GM12878 (cell line): Measurements from ENCODE around the gene RBMY1J. TPM values are rescaled to one million over a fixed set of nuclear protein-coding genes. Genes with fewer than 3 reads are reported as not detected.

ENCODE experiments used
- ATAC-seq: fragments of 200-7000 bp; cut with Tn5 transposase; 3 replicates; pipeline ENCODE4 v1.9.1; 2020; ENCODE audit warnings: mild to moderate bottlenecking, moderate library complexity
- BruUV-seq: library from RNA; stranded (reverse); fragments of 400-500 nt; replicated peaks from 2 replicates; lab custom pipeline; 2021; lab: Mats Ljungman, UMichigan
- CTCF ChIA-PET: fragments of 300-600 bp; sonication (Branson Sonifier 250); formaldehyde crosslinking; extraction: SDS; loops from one replicate; lab custom pipeline; 2021; ENCODE audit warnings: inconsistent platforms; lab: Yijun Ruan, JAX
- POLR2A ChIA-PET: fragments of 350-600 bp; formaldehyde crosslinking; extraction: SDS; loops from one replicate; lab custom pipeline; 2021; ENCODE audit warnings: inconsistent platforms; lab: Charles Lee
- RAD21 ChIA-PET: fragments of 300-600 bp; sonication (Branson Sonifier 250); formaldehyde crosslinking; loops from one replicate; lab custom pipeline; 2023; ENCODE audit warnings: antibody characterized with exemption; ENCODE audit not compliant: unreplicated experiment; lab: Charles Lee
- SMC1A ChIA-PET: fragments of 300-600 bp; sonication (Branson Sonifier 250); formaldehyde crosslinking; loops from one replicate; lab custom pipeline; 2023; ENCODE audit not compliant: unreplicated experiment, uncharacterized antibody; lab: Charles Lee
- DNase-seq: peaks from one replicate; pipeline ENCODE4 v3.0.0-alpha.2; 2011; ENCODE audit warnings: low read depth, low spot score
- FAIRE-seq: peaks from 3 replicates; lab custom pipeline; 2011; peaks lifted over from hg19 to GRCh38; lab: Jason Lieb, UNC
- H2AFZ ChIP-seq: 2 replicates; pipeline ENCODE4 v1.6.0; 2011; ENCODE audit warnings: low read depth, low read length, control low read depth; ENCODE audit not compliant: control insufficient read depth
- H3K27ac ChIP-seq: 2 replicates; pipeline ENCODE4 v1.5.1; 2011; ENCODE audit warnings: control low read depth; ENCODE audit not compliant: control insufficient read depth, insufficient read depth
- H3K27me3 ChIP-seq, 2 experiments: replicated peaks in 1 of 2; 2 replicates each; pipeline versions ENCODE4 v1.6.0 to v1.6.1; 2011; ENCODE audit warnings: low read length in 1 of 2; ENCODE audit not compliant: control insufficient read depth in 2 of 2, insufficient read depth in 2 of 2
- H3K36me3 ChIP-seq, 2 experiments: 2 replicates each; pipeline ENCODE4 v1.5.1; 2011; ENCODE audit warnings: low read length in 1 of 2; ENCODE audit not compliant: control insufficient read depth in 2 of 2, insufficient read depth in 2 of 2
- H3K4me1 ChIP-seq: 2 replicates; pipeline ENCODE4 v1.6.1; 2011; ENCODE audit warnings: mild to moderate bottlenecking, low read length, moderate library complexity, mixed read lengths; ENCODE audit not compliant: control insufficient read depth, insufficient read depth
- H3K4me2 ChIP-seq: 2 replicates; pipeline ENCODE4 v1.6.0; 2011; ENCODE audit warnings: control low read depth; ENCODE audit not compliant: control insufficient read depth, insufficient read depth
- H3K4me3 ChIP-seq: fragments of 200-600 bp; sonication (generic); 2 replicates; pipeline ENCODE4 v1.5.1; 2016
- H3K79me2 ChIP-seq: 2 replicates; pipeline ENCODE4 v1.6.0; 2011; ENCODE audit warnings: low read length; ENCODE audit not compliant: control insufficient read depth, insufficient read depth
- H3K9ac ChIP-seq: 2 replicates; pipeline ENCODE4 v1.8.0; 2011; ENCODE audit warnings: low read length, control low read depth, mixed read lengths; ENCODE audit not compliant: control insufficient read depth, insufficient read depth
- H3K9me3 ChIP-seq: replicated peaks from 3 replicates; pipeline ENCODE4 v1.5.1; 2011; ENCODE audit warnings: mild to moderate bottlenecking, low read length; ENCODE audit not compliant: control insufficient read depth, insufficient read depth
- H4K20me1 ChIP-seq: 2 replicates; pipeline ENCODE4 v1.6.0; 2011; ENCODE audit not compliant: control insufficient read depth, insufficient read depth
- ATF7 ChIP-seq: fragments of 450-650 bp; IDR thresholded peaks from 2 replicates; pipeline ENCODE4 v1.6.1; 2016; ENCODE audit warnings: low read depth, mild to moderate bottlenecking
- CHD2 ChIP-seq: IDR thresholded peaks from 2 replicates; pipeline ENCODE4 v1.6.1; 2011; ENCODE audit warnings: low read depth, low read length, improper control_type of control experiment, borderline replicate concordance
- JUND ChIP-seq: IDR thresholded peaks from 2 replicates; pipeline ENCODE4 v1.6.1; 2012; ENCODE audit warnings: low read depth, mild to moderate bottlenecking, low read length, improper control_type of control experiment, moderate library complexity
- MXI1 ChIP-seq: fragments of 150-350 bp; IDR thresholded peaks from 2 replicates; pipeline ENCODE4 v1.6.1; 2011; ENCODE audit warnings: low read depth, mild to moderate bottlenecking, inconsistent platforms, low read length, improper control_type of control experiment
- RAD21 ChIP-seq: IDR thresholded peaks from 2 replicates; pipeline ENCODE4 v1.6.1; 2011; ENCODE audit warnings: mild to moderate bottlenecking, low read depth, low read length, moderate library complexity; ENCODE audit not compliant: insufficient read depth
- in situ Hi-C: fragments of 300-500 bp; cut with MboI; formaldehyde crosslinking; loops from 9 replicates; pipeline ENCODE4 v1.14.3; 2018; ENCODE audit warnings: mixed read lengths
- intact Hi-C: fragments of 100-400 bp; cut with micrococcal nuclease; formaldehyde crosslinking; loops from one replicate; pipeline ENCODE4 v1.14.2; 2022; ENCODE audit not compliant: unreplicated experiment
- polyA plus RNA-seq, 11 experiments: library from polyadenylated mRNA; depleted of rRNA in 4 of 11; unstranded in 6 of 11; stranded (reverse) in 5 of 11; fragments of >200 nt; fragmentation: Nextera tagmentation in 4 of 11; fragmentation: Illumina TruSeq in 1 of 11; extraction: Ambion mirVana in 4 of 11; extraction: Trizol in 1 of 11; gene quantifications; 1 replicate in 1 of 11; 2 replicates in 10 of 11; pipeline versions ENCODE4 v1.2.1 to v1.2.3, GENCODE V29; 2011 to 2016; ENCODE audit warnings: inconsistent platforms in 2 of 11, missing spikeins in 2 of 11, low read depth in 1 of 11
- total RNA-seq, 4 experiments: library from RNA; depleted of rRNA in 3 of 4; stranded (reverse); fragments of >200 nt in 3 of 4; fragmentation: Illumina TruSeq in 1 of 4; extraction: Trizol in 1 of 4; gene quantifications; 2 replicates each; pipeline versions ENCODE4 v1.2.1 to v1.2.3, GENCODE V29; 2013 to 2021
- TF ChIP-seq, protein P1 (sequence below): fragments of 450-650 bp; formaldehyde crosslinking; IDR thresholded peaks from 2 replicates; pipeline ENCODE4 v1.5.0; 2022; ENCODE audit warnings: mild to moderate bottlenecking, missing genetic modification characterization
- TF ChIP-seq, protein P2 (sequence below): fragments of 150-350 bp; IDR thresholded peaks from 2 replicates; pipeline ENCODE4 v1.6.1; 2016; ENCODE audit warnings: low read depth, low read length
- TF ChIP-seq, protein P3 (sequence below): fragments of 150-350 bp; IDR thresholded peaks from 2 replicates; pipeline ENCODE4 v1.6.1; 2014; ENCODE audit warnings: mild to moderate bottlenecking, low read depth, low read length

Gene RBMY1J
- total and polyA plus RNA-seq, 10 of the 15 experiments (the other 5 are each of a cell fraction or from before 2014, with no cell fraction given): not detected

DNA sequence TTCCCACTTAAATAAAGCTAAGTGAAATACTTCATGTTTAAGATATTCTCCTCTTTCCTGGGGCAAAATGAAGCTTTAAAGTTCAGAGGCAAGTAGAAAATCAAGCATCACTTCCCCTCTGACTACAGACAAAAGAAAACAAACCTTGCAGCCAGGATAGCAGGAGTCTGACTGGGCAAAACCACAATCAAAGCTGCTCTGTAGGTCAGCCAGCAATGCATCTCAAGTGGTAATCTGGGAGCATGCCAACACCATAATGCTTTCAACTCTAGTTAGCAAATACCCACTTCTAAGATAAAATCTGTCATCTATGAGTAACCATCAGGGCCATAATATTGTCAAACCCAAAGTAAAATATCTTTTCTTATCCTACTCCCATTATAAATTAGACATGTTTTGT is 32.6 kb upstream of the RBMY1J start:
- no peak overlapping the region for H3K4me2 ChIP-seq
- ChIA-PET RAD21 (no interaction called here), SMC1A (no interaction called here), POLR2A (no interaction called here), CTCF (no interaction called here)
- no peak overlapping the region for H2AFZ ChIP-seq
- in situ Hi-C loops: no loop called here
- H3K4me1 ChIP-seq: no peaks in the 10 kb centered on the region
- no peaks in the 10 kb centered on the region for H3K36me3 ChIP-seq
- no peak overlapping the region for H3K9ac ChIP-seq
- no peaks in the 10 kb centered on the region for H3K27me3 ChIP-seq
- ATAC-seq: no peak
- no peak for TF ChIP-seq JUND
- TF ChIP-seq RAD21: no peak
- TF ChIP-seq CHD2: no peak
- TF ChIP-seq, protein P1, sequence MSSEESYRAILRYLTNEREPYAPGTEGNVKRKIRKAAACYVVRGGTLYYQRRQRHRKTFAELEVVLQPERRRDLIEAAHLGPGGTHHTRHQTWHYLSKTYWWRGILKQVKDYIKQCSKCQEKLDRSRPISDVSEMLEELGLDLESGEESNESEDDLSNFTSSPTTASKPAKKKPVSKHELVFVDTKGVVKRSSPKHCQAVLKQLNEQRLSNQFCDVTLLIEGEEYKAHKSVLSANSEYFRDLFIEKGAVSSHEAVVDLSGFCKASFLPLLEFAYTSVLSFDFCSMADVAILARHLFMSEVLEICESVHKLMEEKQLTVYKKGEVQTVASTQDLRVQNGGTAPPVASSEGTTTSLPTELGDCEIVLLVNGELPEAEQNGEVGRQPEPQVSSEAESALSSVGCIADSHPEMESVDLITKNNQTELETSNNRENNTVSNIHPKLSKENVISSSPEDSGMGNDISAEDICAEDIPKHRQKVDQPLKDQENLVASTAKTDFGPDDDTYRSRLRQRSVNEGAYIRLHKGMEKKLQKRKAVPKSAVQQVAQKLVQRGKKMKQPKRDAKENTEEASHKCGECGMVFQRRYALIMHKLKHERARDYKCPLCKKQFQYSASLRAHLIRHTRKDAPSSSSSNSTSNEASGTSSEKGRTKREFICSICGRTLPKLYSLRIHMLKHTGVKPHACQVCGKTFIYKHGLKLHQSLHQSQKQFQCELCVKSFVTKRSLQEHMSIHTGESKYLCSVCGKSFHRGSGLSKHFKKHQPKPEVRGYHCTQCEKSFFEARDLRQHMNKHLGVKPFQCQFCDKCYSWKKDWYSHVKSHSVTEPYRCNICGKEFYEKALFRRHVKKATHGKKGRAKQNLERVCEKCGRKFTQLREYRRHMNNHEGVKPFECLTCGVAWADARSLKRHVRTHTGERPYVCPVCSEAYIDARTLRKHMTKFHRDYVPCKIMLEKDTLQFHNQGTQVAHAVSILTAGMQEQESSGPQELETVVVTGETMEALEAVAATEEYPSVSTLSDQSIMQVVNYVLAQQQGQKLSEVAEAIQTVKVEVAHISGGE (CRISPR knock-in tag): no peak
- TF ChIP-seq, protein P2, sequence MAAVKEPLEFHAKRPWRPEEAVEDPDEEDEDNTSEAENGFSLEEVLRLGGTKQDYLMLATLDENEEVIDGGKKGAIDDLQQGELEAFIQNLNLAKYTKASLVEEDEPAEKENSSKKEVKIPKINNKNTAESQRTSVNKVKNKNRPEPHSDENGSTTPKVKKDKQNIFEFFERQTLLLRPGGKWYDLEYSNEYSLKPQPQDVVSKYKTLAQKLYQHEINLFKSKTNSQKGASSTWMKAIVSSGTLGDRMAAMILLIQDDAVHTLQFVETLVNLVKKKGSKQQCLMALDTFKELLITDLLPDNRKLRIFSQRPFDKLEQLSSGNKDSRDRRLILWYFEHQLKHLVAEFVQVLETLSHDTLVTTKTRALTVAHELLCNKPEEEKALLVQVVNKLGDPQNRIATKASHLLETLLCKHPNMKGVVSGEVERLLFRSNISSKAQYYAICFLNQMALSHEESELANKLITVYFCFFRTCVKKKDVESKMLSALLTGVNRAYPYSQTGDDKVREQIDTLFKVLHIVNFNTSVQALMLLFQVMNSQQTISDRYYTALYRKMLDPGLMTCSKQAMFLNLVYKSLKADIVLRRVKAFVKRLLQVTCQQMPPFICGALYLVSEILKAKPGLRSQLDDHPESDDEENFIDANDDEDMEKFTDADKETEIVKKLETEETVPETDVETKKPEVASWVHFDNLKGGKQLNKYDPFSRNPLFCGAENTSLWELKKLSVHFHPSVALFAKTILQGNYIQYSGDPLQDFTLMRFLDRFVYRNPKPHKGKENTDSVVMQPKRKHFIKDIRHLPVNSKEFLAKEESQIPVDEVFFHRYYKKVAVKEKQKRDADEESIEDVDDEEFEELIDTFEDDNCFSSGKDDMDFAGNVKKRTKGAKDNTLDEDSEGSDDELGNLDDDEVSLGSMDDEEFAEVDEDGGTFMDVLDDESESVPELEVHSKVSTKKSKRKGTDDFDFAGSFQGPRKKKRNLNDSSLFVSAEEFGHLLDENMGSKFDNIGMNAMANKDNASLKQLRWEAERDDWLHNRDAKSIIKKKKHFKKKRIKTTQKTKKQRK: no peak
- no peak for TF ChIP-seq ATF7
- TF ChIP-seq MXI1: no peak
- TF ChIP-seq, protein P3, sequence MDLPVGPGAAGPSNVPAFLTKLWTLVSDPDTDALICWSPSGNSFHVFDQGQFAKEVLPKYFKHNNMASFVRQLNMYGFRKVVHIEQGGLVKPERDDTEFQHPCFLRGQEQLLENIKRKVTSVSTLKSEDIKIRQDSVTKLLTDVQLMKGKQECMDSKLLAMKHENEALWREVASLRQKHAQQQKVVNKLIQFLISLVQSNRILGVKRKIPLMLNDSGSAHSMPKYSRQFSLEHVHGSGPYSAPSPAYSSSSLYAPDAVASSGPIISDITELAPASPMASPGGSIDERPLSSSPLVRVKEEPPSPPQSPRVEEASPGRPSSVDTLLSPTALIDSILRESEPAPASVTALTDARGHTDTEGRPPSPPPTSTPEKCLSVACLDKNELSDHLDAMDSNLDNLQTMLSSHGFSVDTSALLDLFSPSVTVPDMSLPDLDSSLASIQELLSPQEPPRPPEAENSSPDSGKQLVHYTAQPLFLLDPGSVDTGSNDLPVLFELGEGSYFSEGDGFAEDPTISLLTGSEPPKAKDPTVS: no peak
- no peak overlapping the region for H3K4me3 ChIP-seq
- H3K79me2 ChIP-seq: no peaks in the 10 kb centered on the region
- H4K20me1 ChIP-seq: no peaks in the 10 kb centered on the region
- no peak for DNase-seq
- H3K9me3 ChIP-seq: no peaks in the 10 kb centered on the region
- BruUV-seq: no TSS peak
- intact Hi-C loops: no loop called here
- no peak for FAIRE-seq
- no peak overlapping the region for H3K27ac ChIP-seq
